Peyer's patch (tissue), 4 donors: ENCODE measurements around the gene DGKA. TPM values are rescaled to one million over a fixed set of nuclear protein-coding genes. Genes with fewer than 3 reads are reported as not detected.

Experiments
- DNase-seq, 3 donors: peaks; one replicate each; pipeline ENCODE4 v3.0.0-alpha.2; 2017 to 2019
- H3K27ac ChIP-seq, 4 donors: fragments of 200-600 bp; sonication (generic); one replicate each; pipeline ENCODE4 v1.5.1; 2016 to 2019
- H3K27me3 ChIP-seq, 2 donors: fragments of 200-600 bp; sonication (generic); one replicate each; pipeline ENCODE4 v1.5.1; 2019
- H3K36me3 ChIP-seq, 3 donors: fragments of 200-600 bp; sonication (generic); one replicate each; pipeline ENCODE4 v1.5.1; 2016 to 2019
- H3K4me1 ChIP-seq, 4 donors: fragments of 200-600 bp; sonication (generic); one replicate each; pipeline ENCODE4 v1.5.1; 2016 to 2019
- H3K4me3 ChIP-seq, 4 donors: fragments of 200-600 bp; sonication (generic); 1 replicate in 3 of 4; 2 replicates in 1 of 4; pipeline ENCODE4 v1.5.1; 2016 to 2019; ENCODE audit warnings: mild to moderate bottlenecking in 1 of 4
- H3K9me3 ChIP-seq, 4 donors: fragments of 200-600 bp; sonication (generic); one replicate each; pipeline ENCODE4 v1.5.1; 2016 to 2019; ENCODE audit warnings: mild to moderate bottlenecking in 1 of 4
- POLR2A ChIP-seq, 2 donors: fragments of 450-650 bp; IDR thresholded peaks; one replicate each; pipeline ENCODE4 v1.5.1; 2017; ENCODE audit warnings: antibody characterized with exemption in 2 of 2, mild to moderate bottlenecking in 2 of 2, moderate library complexity in 2 of 2
- total RNA-seq, 4 donors: library from RNA; depleted of rRNA; stranded (reverse); fragments of >200 nt; gene quantifications; one replicate each; pipeline ENCODE4 v1.1.0, GENCODE V29; 2016
- TF ChIP-seq, protein P1 (sequence below), 6 experiments: fragments of 450-650 bp in 4 of 6; fragments of 200-600 bp in 2 of 6; sonication (generic) in 1 of 6; IDR thresholded peaks; one replicate each; pipeline ENCODE4 v1.5.1; 2017 to 2019; ENCODE audit warnings: antibody characterized with exemption in 6 of 6, mild to moderate bottlenecking in 3 of 6, moderate library complexity in 1 of 6

The DGKA gene
- total RNA-seq, 4 donors from 2014 or later = 181 to 447 (median 331) TPM

DNA sequence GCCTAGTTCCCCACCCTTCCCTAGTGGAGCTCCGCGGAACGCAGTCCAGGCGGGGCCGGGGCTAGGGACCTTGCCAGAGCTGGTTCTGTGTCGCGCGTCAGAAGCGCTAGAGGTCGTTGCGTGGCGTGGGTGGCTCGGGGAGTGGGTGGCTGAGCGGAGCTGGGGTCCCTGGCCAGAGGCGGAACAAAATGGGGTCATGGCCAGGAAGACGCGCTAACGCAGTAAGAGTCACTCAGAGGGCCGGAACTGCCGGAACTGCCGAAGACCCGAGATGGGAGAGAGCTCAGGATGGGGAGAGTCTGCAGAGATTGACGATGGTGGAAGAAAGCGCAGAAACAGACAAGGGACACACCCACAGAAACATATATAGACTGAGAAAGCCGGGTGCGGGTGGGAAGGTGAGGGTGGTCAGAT lies 4.8 kb downstream of the DGKA start:
- peak in 2 of 3 donors; percentile 52 for DNase-seq
- H3K4me3 ChIP-seq = peak overlapping the region; percentile 3 to 29 (median 12)
- no peaks in the 10 kb centered on the region for H3K9me3 ChIP-seq
- H3K36me3 ChIP-seq = peaks cover 0 to 34% (median 0%) of the 10 kb centered on the region in 3 donors
- H3K4me1 ChIP-seq = peaks cover 0 to 55% (median 9%) of the 10 kb centered on the region in 4 donors
- TF ChIP-seq, protein P1, sequence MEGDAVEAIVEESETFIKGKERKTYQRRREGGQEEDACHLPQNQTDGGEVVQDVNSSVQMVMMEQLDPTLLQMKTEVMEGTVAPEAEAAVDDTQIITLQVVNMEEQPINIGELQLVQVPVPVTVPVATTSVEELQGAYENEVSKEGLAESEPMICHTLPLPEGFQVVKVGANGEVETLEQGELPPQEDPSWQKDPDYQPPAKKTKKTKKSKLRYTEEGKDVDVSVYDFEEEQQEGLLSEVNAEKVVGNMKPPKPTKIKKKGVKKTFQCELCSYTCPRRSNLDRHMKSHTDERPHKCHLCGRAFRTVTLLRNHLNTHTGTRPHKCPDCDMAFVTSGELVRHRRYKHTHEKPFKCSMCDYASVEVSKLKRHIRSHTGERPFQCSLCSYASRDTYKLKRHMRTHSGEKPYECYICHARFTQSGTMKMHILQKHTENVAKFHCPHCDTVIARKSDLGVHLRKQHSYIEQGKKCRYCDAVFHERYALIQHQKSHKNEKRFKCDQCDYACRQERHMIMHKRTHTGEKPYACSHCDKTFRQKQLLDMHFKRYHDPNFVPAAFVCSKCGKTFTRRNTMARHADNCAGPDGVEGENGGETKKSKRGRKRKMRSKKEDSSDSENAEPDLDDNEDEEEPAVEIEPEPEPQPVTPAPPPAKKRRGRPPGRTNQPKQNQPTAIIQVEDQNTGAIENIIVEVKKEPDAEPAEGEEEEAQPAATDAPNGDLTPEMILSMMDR (IDR thresholded peaks at IDR 0.05) = no peak
- no peak for TF ChIP-seq POLR2A (IDR thresholded peaks at IDR 0.05)
- no peaks in the 10 kb centered on the region for H3K27me3 ChIP-seq
- H3K27ac ChIP-seq = peak overlapping the region; percentile 49 to 96 (median 52)

DNA sequence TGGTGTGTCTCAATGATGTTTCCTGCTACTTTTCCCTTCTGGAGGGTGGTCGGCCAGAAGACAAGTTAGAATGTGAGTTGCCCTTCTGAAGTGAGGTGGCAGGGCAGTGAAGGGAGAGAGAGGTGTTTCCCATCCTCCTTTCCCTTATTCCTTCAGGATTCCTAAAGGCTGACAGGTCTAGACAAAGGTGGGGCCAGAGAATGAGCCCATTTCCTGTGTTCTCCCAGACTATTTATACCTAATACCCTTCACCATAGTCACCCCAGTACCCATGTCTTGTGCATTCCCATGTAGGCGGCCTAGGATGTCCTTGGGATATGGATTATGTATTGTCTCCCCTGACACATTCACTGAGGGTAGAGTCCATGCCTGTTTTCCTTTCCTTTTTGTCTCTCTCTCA lies 7.0 kb downstream of the DGKA start:
- TF ChIP-seq POLR2A (IDR thresholded peaks at IDR 0.05) = no peak
- TF ChIP-seq, protein P1 (IDR thresholded peaks at IDR 0.05) = no peak
- no peak for DNase-seq
- no peaks in the 10 kb centered on the region for H3K27me3 ChIP-seq
- H3K4me3 ChIP-seq = no peak overlapping the region
- H3K36me3 ChIP-seq = peaks cover 0 to 52% (median 0%) of the 10 kb centered on the region in 3 donors
- H3K9me3 ChIP-seq = no peaks in the 10 kb centered on the region
- peaks cover 0 to 59% (median 7%) of the 10 kb centered on the region in 4 donors for H3K4me1 ChIP-seq
- peak overlapping the region in 1 of 4 donors; percentile 85 for H3K27ac ChIP-seq

DNA sequence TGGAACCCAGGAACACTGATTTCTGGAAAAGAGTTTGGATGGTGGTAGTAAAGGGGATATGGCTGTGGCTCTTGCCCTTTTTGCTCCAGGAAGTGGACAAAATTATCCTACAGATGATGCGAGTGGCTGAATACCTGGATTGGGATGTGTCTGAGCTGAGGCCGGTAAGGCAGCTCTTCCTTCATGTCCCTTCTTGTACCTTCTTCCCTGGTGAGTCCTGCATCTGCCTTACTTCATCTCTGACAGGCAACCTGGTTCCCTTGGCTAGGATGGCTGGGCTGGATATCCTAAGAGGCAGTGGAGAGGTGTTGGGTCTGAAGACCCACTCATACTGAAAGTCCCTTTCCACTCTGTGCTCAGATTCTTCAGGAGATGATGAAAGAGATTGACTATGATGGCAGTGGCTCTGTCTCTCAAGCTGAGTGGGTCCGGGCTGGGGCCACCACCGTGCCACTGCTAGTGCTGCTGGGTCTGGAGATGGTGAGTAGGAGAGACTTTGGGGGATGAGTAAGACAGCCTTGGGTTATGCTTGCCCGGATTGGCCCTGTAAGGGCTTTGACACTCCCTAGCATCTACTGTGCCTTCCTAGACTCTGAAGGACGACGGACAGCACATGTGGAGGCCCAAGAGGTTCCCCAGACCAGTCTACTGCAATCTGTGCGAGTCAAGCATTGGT lies 8.0 kb downstream of the DGKA start:
- Histone ChIP-seq H3K4me1 (peaks cover 0 to 52% (median 2%) of the 10 kb centered on the region in 4 donors), H3K27me3 (no peaks in the 10 kb centered on the region), H3K4me3 (no peak overlapping the region), H3K36me3 (peaks cover 0 to 62% (median 0%) of the 10 kb centered on the region in 3 donors), H3K27ac (peak overlapping the region in 2 of 4 donors; percentile 54 to 85), H3K9me3 (no peaks in the 10 kb centered on the region)
- TF ChIP-seq, protein P1 (IDR thresholded peaks at IDR 0.05) = no peak
- TF ChIP-seq POLR2A (IDR thresholded peaks at IDR 0.05) = no peak
- DNase-seq = no peak

DNA sequence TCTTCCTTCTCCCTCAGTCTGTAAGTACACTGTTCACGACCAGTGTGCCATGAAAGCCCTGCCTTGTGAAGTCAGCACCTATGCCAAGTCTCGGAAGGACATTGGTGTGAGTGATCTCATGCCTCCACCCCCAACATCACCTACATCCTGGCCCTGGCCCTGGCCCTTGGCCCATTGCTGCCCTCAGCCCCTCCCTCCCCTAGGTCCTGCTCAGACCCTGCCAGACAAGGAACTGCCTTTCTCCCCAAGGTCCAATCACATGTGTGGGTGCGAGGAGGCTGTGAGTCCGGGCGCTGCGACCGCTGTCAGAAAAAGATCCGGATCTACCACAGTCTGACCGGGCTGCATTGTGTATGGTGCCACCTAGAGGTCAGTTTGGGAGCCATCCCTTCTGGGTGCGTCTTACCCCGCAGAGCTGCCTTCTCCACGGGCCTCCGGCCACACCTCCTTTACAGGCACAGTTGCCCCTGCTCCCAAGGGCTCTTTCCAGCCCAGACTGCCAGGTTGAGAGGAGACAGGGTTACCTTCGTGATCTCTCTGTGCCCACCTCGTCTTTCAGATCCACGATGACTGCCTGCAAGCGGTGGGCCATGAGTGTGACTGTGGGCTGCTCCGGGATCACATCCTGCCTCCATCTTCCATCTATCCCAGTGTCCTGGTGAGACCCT lies 9.2 kb downstream of the DGKA start:
- peak overlapping the region in 1 of 4 donors; percentile 36 for H3K4me3 ChIP-seq
- peak in 1 of 2 donors; percentile 59 for TF ChIP-seq POLR2A (IDR thresholded peaks at IDR 0.05)
- TF ChIP-seq, protein P1 (IDR thresholded peaks at IDR 0.05) = peak; percentile 84 to 96 (median 94)
- peaks cover 0 to 74% (median 0%) of the 10 kb centered on the region in 3 donors for H3K36me3 ChIP-seq
- H3K9me3 ChIP-seq = no peaks in the 10 kb centered on the region
- peak overlapping the region in 3 of 4 donors; percentile 54 to 85 (median 62) for H3K27ac ChIP-seq
- peaks cover 0 to 41% (median 0%) of the 10 kb centered on the region in 4 donors for H3K4me1 ChIP-seq
- H3K27me3 ChIP-seq = no peaks in the 10 kb centered on the region
- peak; percentile 86 to 95 (median 87) for DNase-seq

DNA sequence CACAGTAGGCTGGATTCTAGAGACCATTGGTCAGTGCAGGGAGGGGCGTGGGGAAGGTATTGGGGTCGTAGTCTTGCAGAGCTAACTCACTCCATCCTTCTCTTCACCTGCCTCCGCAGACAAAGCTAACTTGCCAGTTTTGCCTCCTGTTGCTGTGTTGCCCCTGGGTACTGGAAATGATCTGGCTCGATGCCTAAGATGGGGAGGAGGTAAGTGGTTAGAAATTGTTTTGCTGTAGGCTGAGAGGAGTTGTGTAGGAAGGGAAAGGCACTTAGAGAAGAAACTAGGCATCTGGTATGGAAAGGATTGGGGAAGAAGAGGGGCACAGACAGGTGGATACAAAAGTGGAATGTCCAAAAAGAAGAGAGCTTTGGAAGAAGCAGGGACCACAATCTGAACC lies 11.1 kb downstream of the DGKA start:
- Histone ChIP-seq H3K4me1 (peaks cover 0 to 29% (median 0%) of the 10 kb centered on the region in 4 donors), H3K9me3 (no peaks in the 10 kb centered on the region), H3K27me3 (no peaks in the 10 kb centered on the region), H3K36me3 (peaks cover 0 to 83% (median 0%) of the 10 kb centered on the region in 3 donors), H3K27ac (no peak overlapping the region), H3K4me3 (no peak overlapping the region)
- TF ChIP-seq POLR2A (IDR thresholded peaks at IDR 0.05) = no peak
- TF ChIP-seq, protein P1 (IDR thresholded peaks at IDR 0.05) = no peak
- DNase-seq = no peak
